Stromal cell of bone marrow (primary cell): ENCODE data around the gene GRK5.

Source experiments
- DNase-seq: peaks from one replicate; pipeline ENCODE4 v3.0.0-alpha.2; 2012; ENCODE audit warnings: low read depth

The GRK5 gene

GRCh38 chr10:119483001-119483400 lies 275.6 kb downstream of the GRK5 start:
- no peak for DNase-seq

GRCh38 chr10:119483839-119484238 lies 276.5 kb downstream of the GRK5 start:
- no peak for DNase-seq

- no peak for DNase-seq
These were observed 281.3 kb downstream of the GRK5 start for GRCh38 chr10:119488675-119489074.

GRCh38 chr10:119489991-119490326 lies 282.6 kb downstream of the GRK5 start:
- DNase-seq = no peak

GRCh38 chr10:119491966-119492757 lies 284.8 kb downstream of the GRK5 start:
- no peak for DNase-seq

GRCh38 chr10:119493155-119493554 lies 285.8 kb downstream of the GRK5 start:
- DNase-seq = no peak

GRCh38 chr10:119494236-119495020 lies 287.1 kb downstream of the GRK5 start:
- no peak for DNase-seq

GRCh38 chr10:119495021-119495505 lies 287.7 kb downstream of the GRK5 start:
- DNase-seq = no peak

- no peak for DNase-seq
These were observed 288.2 kb downstream of the GRK5 start for GRCh38 chr10:119495545-119495944.

- DNase-seq = no peak
These were observed 288.9 kb downstream of the GRK5 start for GRCh38 chr10:119496273-119496672.

GRCh38 chr10:119497243-119497642 lies 289.9 kb downstream of the GRK5 start:
- DNase-seq = no peak

- no peak for DNase-seq
These were observed 291.7 kb downstream of the GRK5 start for GRCh38 chr10:119498889-119499676.

GRCh38 chr10:119499677-119500002 lies 292.3 kb downstream of the GRK5 start:
- DNase-seq = no peak

GRCh38 chr10:119500123-119500795 lies 292.9 kb downstream of the GRK5 start:
- no peak for DNase-seq

- DNase-seq = no peak
These were observed 293.4 kb downstream of the GRK5 start for GRCh38 chr10:119500821-119501220.

- DNase-seq = no peak
These were observed 294.3 kb downstream of the GRK5 start for GRCh38 chr10:119501690-119502089.

- no peak for DNase-seq
These were observed 294.8 kb downstream of the GRK5 start for GRCh38 chr10:119502209-119502608.

- DNase-seq = no peak
These were observed 295.3 kb downstream of the GRK5 start for GRCh38 chr10:119502618-119503155.

- no peak for DNase-seq
These were observed 296.4 kb downstream of the GRK5 start for GRCh38 chr10:119503821-119504220.

- no peak for DNase-seq
These were observed 297.3 kb downstream of the GRK5 start for GRCh38 chr10:119504651-119505050.

GRCh38 chr10:119505131-119505551 lies 297.8 kb downstream of the GRK5 start:
- no peak for DNase-seq
